Stomach (tissue), 4 donors: ENCODE data around the gene NCKAP5.

Experiments
- CTCF ChIP-seq, 7 experiments: fragments of 450-650 bp in 4 of 7; fragments of 200-600 bp in 3 of 7; sonication (generic) in 3 of 7; IDR thresholded peaks; one replicate each; pipeline ENCODE4 v1.5.1; 2016 to 2019; ENCODE audit warnings: antibody characterized with exemption in 7 of 7, control low read depth in 2 of 7, mild to moderate bottlenecking in 1 of 7
- EP300 ChIP-seq: sonication (generic); formaldehyde crosslinking; IDR thresholded peaks from one replicate; pipeline ENCODE4 v1.6.1; 2017; ENCODE audit warnings: antibody characterized with exemption
- POLR2A ChIP-seq, 4 donors: fragments of 450-650 bp; IDR thresholded peaks; one replicate each; pipeline ENCODE4 v1.6.1; 2016; ENCODE audit warnings: antibody characterized with exemption in 4 of 4, control low read depth in 2 of 4, mild to moderate bottlenecking in 1 of 4, moderate library complexity in 1 of 4
- POLR2AphosphoS5 ChIP-seq, 3 donors: sonication (generic); formaldehyde crosslinking; IDR thresholded peaks; one replicate each; pipeline ENCODE4 v1.6.1; 2016; ENCODE audit warnings: antibody characterized with exemption in 3 of 3

GRCh38 chr2:133158024-133158423, 410.2 kb downstream of the NCKAP5 start:
- no peak for TF ChIP-seq POLR2A (IDR thresholded peaks at IDR 0.05)
- TF ChIP-seq CTCF (IDR thresholded peaks at IDR 0.05): no peak
- TF ChIP-seq POLR2AphosphoS5 (IDR thresholded peaks at IDR 0.05): no peak
- TF ChIP-seq EP300: no peak
